Astrocyte of the cerebellum (primary cell): ENCODE data around the gene RFTN1.

ENCODE experiments used
- DNase-seq: peaks from one replicate; pipeline ENCODE4 v3.0.0-alpha.2; 2011; ENCODE audit warnings: low read depth
- H3K4me3 ChIP-seq: 2 replicates; pipeline ENCODE4 v1.5.1; 2011; ENCODE audit warnings: mild to moderate bottlenecking, low read depth, low read length, moderate library complexity
- CTCF ChIP-seq: IDR thresholded peaks from 2 replicates; pipeline ENCODE4 v1.5.1; 2012; ENCODE audit warnings: low read length, low read depth, moderate library complexity, mild to moderate bottlenecking; ENCODE audit errors: missing control alignments
- in situ Hi-C: cut with HindIII; loops from 2 replicates; pipeline ENCODE4 v1.10.0; 2017; ENCODE audit warnings: low sequenced_read_pairs

The RFTN1 gene

GRCh38 chr3:16331319-16331883 is 182.1 kb downstream of the RFTN1 start:
- in situ Hi-C loops, result no loop called here
- TF ChIP-seq CTCF, result no peak
- H3K4me3 ChIP-seq, result no peak overlapping the region
- DNase-seq, result no peak

GRCh38 chr3:16330351-16330750 is 183.1 kb downstream of the RFTN1 start:
- in situ Hi-C loops, result no loop called here
- no peak for TF ChIP-seq CTCF
- H3K4me3 ChIP-seq, result no peak overlapping the region

GRCh38 chr3:16329826-16330129 is 183.7 kb downstream of the RFTN1 start:
- DNase-seq, result no peak
- no peak overlapping the region for H3K4me3 ChIP-seq
- in situ Hi-C loops, result loop anchor here (5.0 kb wide), 1 partner anchor 113 kb away; no protein-coding TSS in a partner anchor
- no peak for TF ChIP-seq CTCF

More at GRCh38 chr3:16330351-16330750, 183.1 kb downstream of the RFTN1 start:
- DNase-seq, result no peak

- no peak for DNase-seq
- no peak overlapping the region for H3K4me3 ChIP-seq
- in situ Hi-C loops, result loop anchor here (5.0 kb wide), 1 partner anchor 113 kb away; no protein-coding TSS in a partner anchor
- TF ChIP-seq CTCF, result no peak
Observed at GRCh38 chr3:16329036-16329825, 184.3 kb downstream of the RFTN1 start.

- no peak for DNase-seq
- in situ Hi-C loops, result loop anchor here (5.0 kb wide), 1 partner anchor 114 kb away; no protein-coding TSS in a partner anchor
- TF ChIP-seq CTCF, result no peak
- H3K4me3 ChIP-seq, result no peak overlapping the region
Observed at GRCh38 chr3:16328124-16328523, 185.4 kb downstream of the RFTN1 start.

- in situ Hi-C loops, result loop anchor here (5.0 kb wide), 1 partner anchor 115 kb away; no protein-coding TSS in a partner anchor
- TF ChIP-seq CTCF, result no peak
- H3K4me3 ChIP-seq, result no peak overlapping the region
- no peak for DNase-seq
Observed at GRCh38 chr3:16326724-16327349, 186.7 kb downstream of the RFTN1 start.
